ENCODE results near the gene PTTG1IP2. TPM values are rescaled to one million over a fixed set of nuclear protein-coding genes. Genes with fewer than 3 reads are reported as not detected.

PTTG1IP2 gene
- total RNA-seq, 1 donor from 2014 or later = not detected

DNA sequence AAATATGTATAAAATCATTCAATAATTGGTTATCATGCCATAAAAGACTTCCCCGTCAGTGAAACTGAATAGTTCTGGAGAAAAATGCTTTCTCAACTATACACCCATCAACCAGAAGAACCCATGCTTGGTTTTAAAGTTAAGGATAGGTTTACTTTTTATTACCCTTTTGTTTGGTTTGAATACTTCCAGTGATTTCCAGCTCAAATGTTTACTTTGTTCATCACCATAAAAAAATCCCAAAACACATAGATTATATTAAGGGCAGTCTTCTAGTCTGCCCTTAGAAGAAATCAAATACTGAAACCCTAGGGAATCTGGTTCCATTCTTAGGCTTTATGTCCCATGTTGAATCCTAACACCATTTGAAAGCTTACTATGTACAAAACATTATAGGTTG lies 49.2 kb downstream of the PTTG1IP2 start:
- Mint-ChIP-seq H3K27me3 (ENCODE audit: low read depth) (no peaks in the 10 kb centered on the region), H3K36me3 (no peaks in the 10 kb centered on the region), H3K4me1 (no peaks in the 10 kb centered on the region), H3K9me3 (no peaks in the 10 kb centered on the region), H3K4me3 (no peak overlapping the region), H3K27ac (no peak overlapping the region)
- DNase-seq (ENCODE audit: low spot score in 2 of 2, unreplicated experiment in 2 of 2) = no peak
- TF ChIP-seq, protein P1, sequence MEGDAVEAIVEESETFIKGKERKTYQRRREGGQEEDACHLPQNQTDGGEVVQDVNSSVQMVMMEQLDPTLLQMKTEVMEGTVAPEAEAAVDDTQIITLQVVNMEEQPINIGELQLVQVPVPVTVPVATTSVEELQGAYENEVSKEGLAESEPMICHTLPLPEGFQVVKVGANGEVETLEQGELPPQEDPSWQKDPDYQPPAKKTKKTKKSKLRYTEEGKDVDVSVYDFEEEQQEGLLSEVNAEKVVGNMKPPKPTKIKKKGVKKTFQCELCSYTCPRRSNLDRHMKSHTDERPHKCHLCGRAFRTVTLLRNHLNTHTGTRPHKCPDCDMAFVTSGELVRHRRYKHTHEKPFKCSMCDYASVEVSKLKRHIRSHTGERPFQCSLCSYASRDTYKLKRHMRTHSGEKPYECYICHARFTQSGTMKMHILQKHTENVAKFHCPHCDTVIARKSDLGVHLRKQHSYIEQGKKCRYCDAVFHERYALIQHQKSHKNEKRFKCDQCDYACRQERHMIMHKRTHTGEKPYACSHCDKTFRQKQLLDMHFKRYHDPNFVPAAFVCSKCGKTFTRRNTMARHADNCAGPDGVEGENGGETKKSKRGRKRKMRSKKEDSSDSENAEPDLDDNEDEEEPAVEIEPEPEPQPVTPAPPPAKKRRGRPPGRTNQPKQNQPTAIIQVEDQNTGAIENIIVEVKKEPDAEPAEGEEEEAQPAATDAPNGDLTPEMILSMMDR (IDR thresholded peaks at IDR 0.05; ENCODE audit: unreplicated experiment) = no peak

DNA sequence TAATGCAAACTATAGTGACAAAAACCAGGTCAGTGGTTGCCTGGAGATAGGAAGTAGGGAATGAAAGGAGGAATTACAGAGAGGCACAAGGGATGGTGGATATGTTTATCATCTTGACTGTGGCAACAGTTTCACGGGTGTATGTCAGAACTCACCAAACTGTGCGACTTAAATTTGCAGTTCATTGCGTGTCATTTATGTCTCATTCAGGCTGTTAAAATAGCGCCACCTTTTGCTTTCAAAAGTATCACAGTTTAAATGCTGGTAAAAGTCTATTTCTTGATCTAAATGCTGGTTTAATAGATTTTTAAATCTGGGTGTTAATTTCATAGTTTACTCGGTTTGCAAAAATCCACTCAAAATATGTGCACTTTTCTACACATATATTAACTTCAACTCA lies 51.0 kb downstream of the PTTG1IP2 start:
- no peaks in the 10 kb centered on the region for H3K4me1 Mint-ChIP-seq
- no peaks in the 10 kb centered on the region for H3K36me3 Mint-ChIP-seq
- TF ChIP-seq, protein P1 (IDR thresholded peaks at IDR 0.05; ENCODE audit: unreplicated experiment) = peak; percentile 56
- no peak overlapping the region for H3K4me3 Mint-ChIP-seq
- H3K27ac Mint-ChIP-seq = no peak overlapping the region
- H3K9me3 Mint-ChIP-seq = no peaks in the 10 kb centered on the region
- H3K27me3 Mint-ChIP-seq (ENCODE audit: low read depth) = no peaks in the 10 kb centered on the region
- no peak for DNase-seq (ENCODE audit: low spot score in 2 of 2, unreplicated experiment in 2 of 2)

DNA sequence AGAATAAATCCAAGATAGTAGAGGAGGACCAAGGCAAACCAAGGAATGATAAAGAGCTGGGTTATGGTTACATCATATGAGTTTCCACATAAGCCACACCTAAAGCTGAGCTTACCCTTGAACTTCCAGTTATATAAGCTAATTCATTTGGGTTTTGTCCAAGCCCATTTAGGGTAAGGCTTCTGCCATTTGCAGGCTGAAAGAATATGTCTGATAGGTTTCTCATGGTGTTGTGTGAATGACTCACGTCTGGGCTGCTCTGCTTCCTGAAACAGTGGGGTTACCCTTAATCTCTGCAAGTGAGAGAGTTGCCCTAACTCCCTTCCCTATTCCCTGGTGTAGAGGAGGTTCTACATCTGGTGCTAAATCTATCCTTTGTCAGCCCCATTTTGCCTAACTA lies 60.8 kb downstream of the PTTG1IP2 start:
- TF ChIP-seq, protein P1 (IDR thresholded peaks at IDR 0.05; ENCODE audit: unreplicated experiment) = no peak
- no peak overlapping the region for H3K4me3 Mint-ChIP-seq
- no peaks in the 10 kb centered on the region for H3K36me3 Mint-ChIP-seq
- H3K27me3 Mint-ChIP-seq (ENCODE audit: low read depth) = no peaks in the 10 kb centered on the region
- DNase-seq (ENCODE audit: low spot score in 2 of 2, unreplicated experiment in 2 of 2) = no peak
- H3K9me3 Mint-ChIP-seq = peaks cover 4% of the 10 kb centered on the region
- no peak overlapping the region for H3K27ac Mint-ChIP-seq
- H3K4me1 Mint-ChIP-seq = no peaks in the 10 kb centered on the region

DNA sequence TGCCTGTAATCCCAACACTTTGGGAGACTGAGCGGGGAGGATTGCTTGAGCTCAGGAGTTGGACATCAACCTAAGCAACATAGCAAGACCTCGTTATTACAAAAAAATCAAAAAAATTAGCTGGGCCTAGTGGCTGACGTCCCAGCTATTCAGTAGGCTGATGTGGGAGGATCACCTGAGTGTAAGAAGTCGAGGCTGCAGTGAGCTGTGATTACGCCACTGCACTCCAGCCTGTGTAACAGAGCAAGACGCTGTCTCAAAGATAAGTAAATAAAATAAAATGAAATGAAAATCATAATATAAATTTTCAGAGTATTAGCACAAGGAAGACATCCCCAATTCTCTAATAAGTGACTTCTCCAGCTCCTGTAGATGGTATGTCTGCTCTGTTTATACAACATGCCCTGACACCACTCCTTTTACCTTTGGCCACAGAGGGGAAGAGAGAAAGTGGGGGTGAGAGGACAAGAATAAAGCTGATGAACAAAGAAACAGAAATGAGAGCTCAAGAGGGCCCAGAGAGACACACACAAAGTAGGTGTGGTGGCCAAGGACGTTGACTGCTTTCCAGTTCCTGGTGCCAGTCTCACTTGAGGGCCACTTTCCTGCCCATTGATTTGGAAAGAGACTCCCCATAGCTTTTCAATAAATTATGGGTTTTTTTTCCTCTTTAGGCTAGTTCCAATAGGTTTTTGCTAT lies 62.9 kb downstream of the PTTG1IP2 start:
- Mint-ChIP-seq H3K4me1 (no peaks in the 10 kb centered on the region), H3K36me3 (no peaks in the 10 kb centered on the region), H3K4me3 (no peak overlapping the region), H3K27ac (no peak overlapping the region), H3K27me3 (ENCODE audit: low read depth) (no peaks in the 10 kb centered on the region), H3K9me3 (no peaks in the 10 kb centered on the region)
- TF ChIP-seq, protein P1 (IDR thresholded peaks at IDR 0.05; ENCODE audit: unreplicated experiment) = no peak
- no peak for DNase-seq (ENCODE audit: low spot score in 2 of 2, unreplicated experiment in 2 of 2)

DNA sequence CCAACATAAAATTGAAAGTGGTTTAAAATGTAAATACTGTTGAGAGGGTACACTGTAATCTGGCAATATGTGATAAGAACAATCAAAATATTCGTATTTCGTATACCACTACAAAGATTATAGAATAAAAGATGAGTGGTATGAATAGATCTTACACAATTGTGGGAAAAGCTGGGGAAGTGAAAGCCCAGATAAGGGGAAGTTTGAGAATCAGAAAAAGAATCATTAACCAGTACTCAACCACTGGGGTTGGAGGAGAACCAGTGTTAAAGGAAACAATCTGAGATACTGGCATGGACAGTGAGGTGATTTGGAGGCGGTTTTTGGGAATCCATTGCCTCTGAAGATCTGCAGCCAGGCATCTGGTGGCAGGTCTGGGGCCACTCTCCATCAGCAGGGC lies 67.0 kb downstream of the PTTG1IP2 start:
- Mint-ChIP-seq H3K9me3 (no peaks in the 10 kb centered on the region), H3K27ac (no peak overlapping the region), H3K36me3 (no peaks in the 10 kb centered on the region), H3K4me3 (no peak overlapping the region), H3K4me1 (no peaks in the 10 kb centered on the region), H3K27me3 (ENCODE audit: low read depth) (peaks cover 1% of the 10 kb centered on the region)
- DNase-seq (ENCODE audit: low spot score in 2 of 2, unreplicated experiment in 2 of 2) = no peak
- TF ChIP-seq, protein P1 (IDR thresholded peaks at IDR 0.05; ENCODE audit: unreplicated experiment) = no peak
